ENCODE measurements around the gene PRRX2. TPM values are rescaled to one million over a fixed set of nuclear protein-coding genes. Genes with fewer than 3 reads are reported as not detected.

PRRX2 gene
- total RNA-seq, 4 donors from 2014 or later: 2.9 to 10.6 (median 8.1) TPM

- H3K4me3 ChIP-seq (replicated peaks in 1 of 3): no peak overlapping the region
- DNase-seq: no peak
- H3K27ac ChIP-seq: no peak overlapping the region
- no peak for TF ChIP-seq POLR2A (IDR thresholded peaks at IDR 0.05)
- no peak for TF ChIP-seq CTCF (IDR thresholded peaks at IDR 0.05)
- H3K9me3 ChIP-seq: no peaks in the 10 kb centered on the region
- no peaks in the 10 kb centered on the region for H3K36me3 ChIP-seq
- 87 to 96% methylated on average over 5 of the region's 5 CpGs for WGBS, 2 donors
- intact Hi-C loops (cut with DNase I): no loop called here
- H3K27me3 ChIP-seq: peaks cover 4% of the 10 kb centered on the region
- peaks cover 12 to 30% of the 10 kb centered on the region in 2 donors for H3K4me1 ChIP-seq
Measured at GRCh38 chr9:129701549-129701948, 36.1 kb downstream of the PRRX2 start.

DNA sequence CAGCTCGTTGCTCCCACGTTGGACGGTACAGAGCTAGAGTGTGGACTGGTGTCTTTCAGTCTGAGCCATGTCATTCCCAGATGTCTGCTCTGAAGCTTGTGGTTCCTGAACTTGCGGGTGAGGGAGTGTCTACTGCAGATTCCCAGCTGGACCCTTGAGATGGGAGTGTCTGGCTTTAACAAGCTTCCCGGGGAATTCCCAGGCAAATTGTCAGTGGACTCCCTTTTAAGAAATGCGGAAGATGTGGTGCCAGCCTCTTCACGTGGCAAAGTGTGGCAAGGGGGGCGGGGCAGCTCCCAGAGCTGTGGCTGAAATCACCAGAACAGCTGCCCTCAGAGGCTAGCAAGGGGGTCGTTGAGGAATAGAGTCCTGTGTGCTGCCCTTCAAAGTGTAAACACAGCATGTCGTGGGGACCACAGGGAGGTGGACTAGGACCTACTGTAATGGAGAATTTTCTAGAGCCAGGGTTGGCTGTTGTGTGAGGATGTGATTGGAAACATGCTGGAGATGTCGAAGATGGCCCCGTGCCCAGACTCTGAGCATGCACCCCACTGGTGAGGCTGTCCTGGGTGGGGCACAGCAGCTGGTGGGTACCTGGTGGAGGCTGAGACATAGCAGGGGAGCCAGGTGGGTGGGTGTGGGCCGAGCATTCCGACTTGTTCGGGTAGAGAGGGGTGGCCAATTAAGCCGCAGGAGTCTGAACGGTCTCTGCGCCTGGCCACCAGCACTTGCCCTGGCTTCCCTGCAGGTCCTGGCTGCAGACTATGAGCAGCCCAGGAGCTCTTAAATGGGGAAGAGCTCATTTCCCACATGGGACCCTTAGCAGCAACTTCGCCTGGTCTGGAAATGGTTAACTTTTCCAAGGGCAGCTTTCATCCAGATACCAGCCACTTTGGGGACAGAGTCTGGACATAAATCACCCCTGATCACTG is 37.4 kb downstream of the PRRX2 start:
- peaks cover 8 to 18% of the 10 kb centered on the region in 2 donors for H3K4me1 ChIP-seq
- H3K9me3 ChIP-seq: no peaks in the 10 kb centered on the region
- DNase-seq: no peak
- intact Hi-C loops (cut with DNase I): no loop called here
- TF ChIP-seq CTCF (IDR thresholded peaks at IDR 0.05) (no peak), POLR2A (IDR thresholded peaks at IDR 0.05) (no peak)
- H3K27ac ChIP-seq: peak overlapping the region; percentile 26 to 65 (median 54)
- no peaks in the 10 kb centered on the region for H3K27me3 ChIP-seq
- H3K4me3 ChIP-seq (replicated peaks in 1 of 3): no peak overlapping the region
- H3K36me3 ChIP-seq: no peaks in the 10 kb centered on the region
- WGBS, 2 donors: 41 to 54% methylated on average over 12 to 16 of the region's 19 CpGs

- WGBS, 2 donors: 29 to 31% methylated on average over 14 to 17 of the region's 17 CpGs
- no peaks in the 10 kb centered on the region for H3K9me3 ChIP-seq
- H3K36me3 ChIP-seq: no peaks in the 10 kb centered on the region
- H3K27ac ChIP-seq: peak overlapping the region; percentile 26 to 65 (median 54)
- H3K4me3 ChIP-seq (replicated peaks in 1 of 3): no peak overlapping the region
- intact Hi-C loops (cut with DNase I): no loop called here
- TF ChIP-seq CTCF (IDR thresholded peaks at IDR 0.05): no peak
- no peak for TF ChIP-seq POLR2A (IDR thresholded peaks at IDR 0.05)
- DNase-seq: peak; percentile 27 to 29
- H3K27me3 ChIP-seq: no peaks in the 10 kb centered on the region
- H3K4me1 ChIP-seq: peaks cover 6 to 15% of the 10 kb centered on the region in 2 donors
Measured at GRCh38 chr9:129703667-129704355, 38.4 kb downstream of the PRRX2 start.

DNA sequence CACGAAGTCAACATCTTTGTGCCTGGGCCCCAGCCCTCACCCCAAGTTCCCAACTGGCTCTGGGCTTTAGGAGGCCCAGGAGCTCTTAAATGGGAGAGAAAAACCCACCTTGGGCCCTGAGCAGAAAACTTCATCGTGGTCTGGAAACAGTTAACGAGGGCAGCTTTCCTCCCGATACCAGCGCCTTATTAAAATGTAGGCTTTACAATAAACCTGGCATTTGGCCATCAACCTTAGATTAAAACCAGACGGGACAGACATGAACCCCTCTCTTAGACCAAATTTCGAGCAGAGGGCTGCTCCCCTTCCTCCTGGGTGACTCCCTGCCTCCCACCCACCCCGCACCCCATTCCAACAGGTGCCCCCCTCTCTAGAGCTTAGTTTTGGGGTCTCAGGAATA is 39.4 kb downstream of the PRRX2 start:
- Histone ChIP-seq H3K27me3 (no peaks in the 10 kb centered on the region), H3K36me3 (no peaks in the 10 kb centered on the region), H3K4me1 (peaks cover 6 to 15% of the 10 kb centered on the region in 2 donors), H3K4me3 (replicated peaks in 1 of 3) (no peak overlapping the region), H3K9me3 (no peaks in the 10 kb centered on the region), H3K27ac (no peak overlapping the region)
- intact Hi-C loops (cut with DNase I): no loop called here
- WGBS, 2 donors: 80 to 83% methylated on average over 6 to 8 of the region's 8 CpGs
- DNase-seq: no peak
- TF ChIP-seq POLR2A (IDR thresholded peaks at IDR 0.05) (no peak), CTCF (IDR thresholded peaks at IDR 0.05) (no peak)

GRCh38 chr9:129708793-129709192 is 43.3 kb downstream of the PRRX2 start:
- Histone ChIP-seq H3K4me3 (replicated peaks in 1 of 3) (no peak overlapping the region), H3K9me3 (no peaks in the 10 kb centered on the region), H3K36me3 (no peaks in the 10 kb centered on the region), H3K4me1 (peaks cover 11 to 20% of the 10 kb centered on the region in 2 donors), H3K27ac (no peak overlapping the region), H3K27me3 (no peaks in the 10 kb centered on the region)
- 90 to 91% methylated on average over 5 to 6 of the region's 6 CpGs for WGBS, 2 donors
- no peak for DNase-seq
- TF ChIP-seq CTCF (IDR thresholded peaks at IDR 0.05) (no peak), POLR2A (IDR thresholded peaks at IDR 0.05) (no peak)
- intact Hi-C loops (cut with DNase I): no loop called here
